Forelimb muscle (tissue), 1 donor: ENCODE measurements around the gene MGLL. TPM values are rescaled to one million over a fixed set of nuclear protein-coding genes. Genes with fewer than 3 reads are reported as not detected.
"Not testable (repeated sequence)": the region's sequence is repeated elsewhere in the genome, so short reads cannot be mapped to it uniquely, and the experiment has no call there.

Source experiments
- DNase-seq: peaks from one replicate; pipeline ENCODE4 v3.0.0-alpha.2; 2013; ENCODE audit warnings: low read depth
- polyA plus RNA-seq: library from polyadenylated mRNA; unstranded; fragments of 120-200 nt; gene quantifications from one replicate; pipeline ENCODE4 v1.2.1, GENCODE V29; 2013; ENCODE audit not compliant: insufficient read length

Gene MGLL
- polyA plus RNA-seq, 1 donor, result 24.5 TPM

DNA sequence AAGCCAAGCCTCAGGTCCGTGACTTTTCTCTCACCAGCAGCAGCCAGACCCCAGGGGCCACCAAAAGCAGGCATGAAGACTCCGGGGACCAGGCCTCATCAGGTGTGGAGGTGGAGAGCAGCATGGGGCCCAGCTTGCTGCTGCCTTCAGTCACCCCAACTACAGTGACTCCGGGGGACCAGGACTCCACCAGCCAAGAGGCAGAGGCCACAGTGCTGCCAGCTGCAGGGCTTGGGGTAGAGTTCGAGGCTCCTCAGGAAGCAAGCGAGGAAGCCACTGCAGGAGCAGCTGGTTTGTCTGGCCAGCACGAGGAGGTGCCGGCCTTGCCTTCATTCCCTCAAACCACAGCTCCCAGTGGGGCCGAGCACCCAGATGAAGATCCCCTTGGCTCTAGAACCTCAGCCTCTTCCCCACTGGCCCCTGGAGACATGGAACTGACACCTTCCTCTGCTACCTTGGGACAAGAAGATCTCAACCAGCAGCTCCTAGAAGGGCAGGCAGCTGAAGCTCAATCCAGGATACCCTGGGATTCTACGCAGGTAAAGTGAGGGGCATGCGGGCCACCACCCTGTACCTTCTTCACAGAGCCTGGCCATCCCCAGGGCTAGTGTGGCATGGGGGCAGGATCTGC is 161.6 kb downstream of the MGLL start:
- no peak for DNase-seq

DNA sequence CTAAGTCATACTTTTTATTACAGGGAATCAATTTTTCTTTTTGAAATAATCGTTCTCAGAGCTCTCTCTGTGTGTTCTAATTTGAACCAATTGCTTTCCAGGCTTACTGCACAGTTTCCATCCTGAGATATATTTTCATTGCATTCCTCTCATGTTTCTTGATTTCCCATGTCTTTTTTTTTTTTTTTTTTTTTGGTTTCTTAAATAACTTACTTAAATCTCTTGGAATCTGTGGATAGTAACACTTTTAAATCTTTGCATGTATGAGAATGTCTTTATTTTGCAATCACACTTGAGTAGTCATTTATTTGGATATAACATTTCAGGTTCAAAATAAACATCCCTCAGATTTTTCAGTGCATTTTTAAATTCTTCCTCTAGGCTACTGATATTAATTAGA is 164.1 kb downstream of the MGLL start:
- no peak for DNase-seq

DNA sequence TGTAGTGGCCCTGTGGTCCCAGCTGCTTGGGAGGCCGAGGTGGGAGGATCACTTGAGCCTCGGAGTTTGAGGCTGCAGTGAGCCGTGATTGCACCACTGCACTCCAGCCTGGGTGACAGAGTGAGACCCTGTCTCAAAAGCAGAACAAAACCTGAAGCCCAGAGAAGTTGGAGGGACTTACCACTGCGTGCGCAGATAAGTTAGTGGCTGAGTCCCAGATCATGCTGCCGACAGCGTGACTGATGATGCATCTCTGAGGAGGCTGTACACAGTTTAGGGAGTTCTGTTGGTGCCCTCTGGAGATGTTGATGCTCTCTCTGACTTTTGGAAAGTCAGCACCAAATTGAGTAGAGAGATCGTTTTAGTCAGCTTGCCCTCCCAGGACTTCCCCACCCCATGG is 165.4 kb downstream of the MGLL start:
- no peak for DNase-seq

DNA sequence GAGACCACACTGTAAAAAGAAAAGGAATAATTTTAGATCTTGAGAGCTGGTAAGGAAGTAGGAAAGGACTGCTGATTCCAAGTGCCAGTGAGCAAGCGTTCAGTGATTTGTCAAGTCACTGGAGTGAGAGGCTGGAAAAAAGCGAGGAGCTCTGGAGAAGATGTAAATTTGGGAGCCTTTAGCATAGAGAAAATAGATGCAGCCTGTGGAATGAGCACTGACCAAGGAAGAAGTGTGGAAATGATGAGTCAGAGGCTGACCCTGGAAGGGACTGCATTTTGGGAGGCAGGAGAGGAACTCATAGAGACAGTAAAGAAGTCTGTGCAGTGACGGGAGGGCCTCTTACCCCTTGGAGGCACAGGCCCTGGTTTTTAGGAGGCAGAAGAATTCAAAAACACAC is 166.7 kb downstream of the MGLL start:
- no peak for DNase-seq

DNA sequence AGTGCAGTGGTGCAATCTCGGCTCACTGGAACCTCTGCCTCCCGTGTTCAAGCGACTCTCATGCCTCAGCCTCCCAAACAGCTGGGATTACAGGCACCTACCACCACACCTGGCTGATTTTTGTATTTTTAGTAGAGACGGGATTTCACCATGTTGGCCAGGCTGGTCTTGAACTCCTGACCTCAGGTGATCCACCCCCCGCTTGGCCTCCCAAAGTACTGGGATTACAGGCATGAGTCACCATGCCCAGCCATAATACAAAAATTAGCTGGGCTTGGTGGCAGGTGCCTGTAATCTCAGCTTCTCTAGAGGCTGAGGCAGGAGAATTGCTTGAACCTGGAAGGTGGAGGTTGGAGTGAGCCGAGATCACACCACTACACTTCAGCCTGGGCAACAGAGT is 167.3 kb downstream of the MGLL start:
- not testable (repeated sequence) for DNase-seq

DNA sequence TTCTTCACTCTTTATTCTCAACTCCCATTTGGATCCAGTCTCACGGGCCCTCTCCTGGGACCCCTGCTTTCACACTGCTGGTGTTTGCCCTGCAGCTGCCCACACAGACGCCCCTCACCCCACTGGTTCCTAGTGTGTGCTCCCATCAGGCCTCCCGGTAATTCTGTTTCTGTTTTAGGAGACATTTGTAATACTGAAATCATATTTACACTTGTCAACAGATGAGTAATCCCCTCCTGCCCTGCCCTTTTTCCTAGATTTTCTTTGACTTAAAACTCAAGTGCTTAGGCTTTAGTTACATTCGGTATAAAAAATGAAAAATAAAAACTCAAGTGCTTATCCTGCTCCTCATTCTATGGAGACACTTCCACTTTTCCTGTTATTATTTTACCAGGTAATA is 167.9 kb downstream of the MGLL start:
- no peak for DNase-seq

DNA sequence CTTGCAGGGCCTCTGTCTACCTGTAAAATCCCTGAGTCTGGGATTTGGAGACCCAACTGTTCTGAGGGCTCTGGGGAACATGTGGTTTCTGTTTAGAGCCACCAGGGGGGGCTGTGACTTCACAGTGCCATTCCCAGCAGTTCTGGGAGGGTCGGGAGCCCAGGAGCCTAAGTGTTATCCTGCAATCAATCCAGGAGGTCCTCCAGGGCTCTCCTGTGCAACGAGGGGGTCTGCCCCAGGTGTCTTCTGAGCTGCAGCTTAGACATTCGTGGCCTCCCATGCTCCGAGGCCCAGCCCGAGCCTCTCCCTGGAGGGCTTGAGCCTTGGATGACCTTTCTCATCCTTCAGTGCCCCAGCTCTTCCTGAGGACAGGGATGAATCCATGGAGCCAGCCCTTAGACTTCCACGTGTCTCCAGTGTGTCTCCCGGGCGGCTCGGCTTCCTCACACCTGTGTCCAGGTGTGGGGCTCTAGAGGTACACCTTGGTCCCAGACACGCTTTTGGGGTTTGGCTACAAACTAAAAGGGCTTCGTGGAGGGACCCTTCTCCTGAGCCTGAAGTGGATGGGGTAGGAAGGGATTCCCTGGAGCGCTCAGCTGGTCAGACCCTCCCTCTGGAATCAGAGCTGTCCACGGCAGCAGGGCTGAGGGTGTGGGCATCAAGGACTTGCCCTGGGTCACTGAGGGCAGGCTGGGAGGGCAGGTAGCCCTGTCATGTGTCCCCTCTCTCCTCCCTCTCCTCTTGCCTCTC is 169.9 kb downstream of the MGLL start:
- no peak for DNase-seq

DNA sequence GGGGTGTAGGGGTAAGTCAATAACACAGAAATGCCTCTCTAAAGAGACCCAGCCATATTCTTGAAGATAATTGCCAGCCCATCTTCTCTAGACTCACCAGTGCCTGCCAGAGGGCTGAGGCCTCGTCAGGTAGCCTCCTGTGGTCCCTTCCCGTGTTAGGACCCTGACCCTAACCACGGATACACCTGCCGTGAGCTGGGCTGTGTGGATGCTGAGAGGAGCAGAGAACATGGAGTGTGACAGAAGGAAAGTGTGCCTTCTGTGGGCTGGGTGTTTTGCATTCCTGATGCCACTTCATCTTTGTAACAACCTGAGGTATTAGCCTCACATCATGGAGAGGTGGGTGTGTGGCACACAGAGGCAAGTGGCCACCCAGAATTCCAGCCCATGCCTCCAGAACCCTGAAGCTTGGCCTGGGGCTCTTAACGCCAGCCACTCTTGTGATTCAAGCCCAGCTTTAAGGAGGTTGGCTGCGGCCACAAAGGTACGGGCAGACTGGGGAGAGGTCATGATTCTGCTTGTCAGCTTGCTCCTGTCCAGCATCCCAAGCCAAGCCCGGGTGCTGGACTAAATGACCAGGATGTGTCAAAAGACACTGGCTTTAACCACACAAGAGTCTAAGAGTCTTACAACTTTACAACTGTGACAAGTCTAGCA is 170.7 kb downstream of the MGLL start:
- no peak for DNase-seq

DNA sequence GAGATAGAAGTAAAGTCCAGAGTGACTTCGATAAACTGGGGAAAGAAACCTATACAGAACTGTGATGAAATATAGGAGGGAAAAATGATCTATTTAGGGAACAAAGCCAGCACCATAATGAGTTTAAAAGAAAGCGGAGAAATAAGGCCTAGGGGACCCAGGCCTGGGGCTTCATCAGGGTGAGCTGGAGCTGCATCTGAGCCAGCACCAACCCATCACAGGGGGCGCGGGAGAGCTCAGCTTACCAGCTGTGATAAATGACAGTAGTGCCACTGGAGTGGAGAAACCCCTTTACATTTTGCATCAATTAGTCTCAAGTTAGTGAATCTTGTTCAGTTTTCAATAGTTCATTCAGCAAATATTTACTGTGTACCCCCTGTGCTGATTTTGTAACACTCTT is 172.1 kb downstream of the MGLL start:
- DNase-seq, result no peak

DNA sequence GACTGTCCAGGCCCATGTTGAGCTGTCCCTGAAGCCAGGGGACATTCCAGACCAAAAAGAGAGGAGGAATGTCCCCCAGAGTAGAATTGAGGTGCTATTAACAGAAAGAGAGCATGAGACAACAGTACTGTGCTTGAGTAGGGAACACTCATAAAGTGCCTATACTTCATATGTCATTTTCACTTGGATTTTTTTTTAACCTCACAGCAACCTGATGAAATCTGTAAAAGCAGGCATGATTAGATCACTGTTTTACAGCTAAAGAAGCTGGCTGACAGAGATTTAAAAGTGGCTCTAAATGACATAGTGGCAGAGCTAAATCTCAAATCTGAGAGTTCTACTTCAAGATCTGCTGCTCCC is 174.5 kb downstream of the MGLL start:
- no peak for DNase-seq

DNA sequence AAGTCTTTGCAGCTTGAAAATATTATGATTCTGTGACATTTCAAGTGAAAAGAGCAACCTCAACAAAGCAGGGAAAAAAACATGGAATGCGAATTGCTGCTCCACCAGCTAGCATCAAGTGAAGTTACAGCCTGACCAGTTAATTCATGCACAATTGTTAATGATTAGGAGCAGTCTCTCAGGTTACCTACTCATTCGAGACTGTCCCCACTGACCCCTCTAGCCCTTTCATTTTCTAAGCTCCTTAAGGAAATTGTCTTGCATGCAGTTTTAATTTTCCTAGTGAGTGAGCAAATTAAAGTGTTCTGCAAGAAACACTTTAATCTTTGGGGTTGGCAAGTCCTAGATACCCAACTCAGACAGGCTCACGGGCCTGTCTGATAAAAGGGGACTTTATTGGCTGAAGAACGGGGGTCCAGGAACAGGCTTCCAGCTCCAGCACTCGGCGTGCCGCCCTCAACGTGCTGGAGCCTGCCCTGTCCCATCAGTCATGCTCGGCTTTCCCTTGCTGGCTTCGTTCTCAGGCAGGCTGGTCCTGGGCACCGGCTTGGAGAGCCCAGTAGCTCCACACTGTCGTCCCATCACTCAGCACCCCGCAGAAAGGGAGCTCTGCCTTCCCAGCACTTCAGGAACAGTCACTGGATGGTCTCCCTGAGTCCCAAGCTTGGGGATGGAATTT is 175.0 kb downstream of the MGLL start:
- DNase-seq, result no peak

DNA sequence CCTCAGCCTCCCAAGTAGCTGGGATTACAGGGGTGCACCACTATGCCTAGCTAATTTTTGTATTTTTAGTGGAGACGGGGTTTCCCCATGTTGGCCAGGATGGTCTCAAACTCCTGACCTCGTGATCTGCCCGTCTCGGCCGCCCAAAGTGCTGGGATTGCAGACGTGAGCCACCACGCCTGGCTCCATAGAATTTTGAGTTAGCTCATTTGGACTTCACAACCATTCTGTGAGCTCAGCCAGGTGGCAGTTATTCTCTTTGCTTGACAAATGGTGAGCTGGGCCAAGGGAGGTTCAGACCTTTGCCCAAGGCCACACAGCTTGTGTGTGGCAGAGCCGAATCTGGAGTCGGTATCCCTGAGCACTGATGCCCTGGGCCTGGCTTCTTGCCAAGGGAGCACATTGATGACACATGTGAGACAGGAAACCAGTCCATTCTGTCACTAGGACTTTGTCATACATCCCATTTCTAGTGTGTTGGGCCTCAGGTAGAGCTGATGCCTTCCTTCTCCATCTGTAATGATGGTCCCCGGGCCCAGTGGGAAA is 175.7 kb downstream of the MGLL start:
- no peak for DNase-seq

DNA sequence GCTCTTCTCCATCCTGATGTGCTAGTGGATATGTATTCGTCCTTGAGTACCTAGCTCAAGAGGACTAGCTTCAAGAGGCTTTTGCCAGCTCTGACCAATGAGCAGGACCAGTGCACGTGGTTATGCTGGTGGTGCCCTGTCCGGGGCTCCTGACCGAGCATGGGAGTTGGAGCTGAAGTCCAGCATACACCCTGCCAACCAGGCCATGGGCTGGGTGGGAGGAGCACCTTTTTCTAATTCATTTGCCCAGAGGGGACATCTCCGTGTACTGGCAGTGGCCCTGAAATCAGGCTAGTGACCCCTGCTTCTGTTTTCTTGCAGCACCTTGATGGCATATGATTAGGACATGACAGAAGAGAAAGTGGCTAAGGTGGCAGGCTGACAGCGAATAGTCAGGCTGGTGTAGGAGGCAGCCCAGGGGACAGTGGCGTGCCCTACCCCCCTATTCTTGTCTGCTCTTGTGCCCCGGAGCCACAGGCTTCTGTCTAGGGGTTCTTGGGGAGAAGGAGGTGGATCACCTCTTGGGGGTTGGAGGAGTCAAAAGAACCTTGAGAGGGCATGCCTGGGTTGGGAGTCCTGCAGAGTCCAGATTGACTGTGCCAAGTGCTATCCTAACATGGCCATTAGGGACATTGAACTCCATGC is 176.8 kb downstream of the MGLL start:
- DNase-seq, result no peak

DNA sequence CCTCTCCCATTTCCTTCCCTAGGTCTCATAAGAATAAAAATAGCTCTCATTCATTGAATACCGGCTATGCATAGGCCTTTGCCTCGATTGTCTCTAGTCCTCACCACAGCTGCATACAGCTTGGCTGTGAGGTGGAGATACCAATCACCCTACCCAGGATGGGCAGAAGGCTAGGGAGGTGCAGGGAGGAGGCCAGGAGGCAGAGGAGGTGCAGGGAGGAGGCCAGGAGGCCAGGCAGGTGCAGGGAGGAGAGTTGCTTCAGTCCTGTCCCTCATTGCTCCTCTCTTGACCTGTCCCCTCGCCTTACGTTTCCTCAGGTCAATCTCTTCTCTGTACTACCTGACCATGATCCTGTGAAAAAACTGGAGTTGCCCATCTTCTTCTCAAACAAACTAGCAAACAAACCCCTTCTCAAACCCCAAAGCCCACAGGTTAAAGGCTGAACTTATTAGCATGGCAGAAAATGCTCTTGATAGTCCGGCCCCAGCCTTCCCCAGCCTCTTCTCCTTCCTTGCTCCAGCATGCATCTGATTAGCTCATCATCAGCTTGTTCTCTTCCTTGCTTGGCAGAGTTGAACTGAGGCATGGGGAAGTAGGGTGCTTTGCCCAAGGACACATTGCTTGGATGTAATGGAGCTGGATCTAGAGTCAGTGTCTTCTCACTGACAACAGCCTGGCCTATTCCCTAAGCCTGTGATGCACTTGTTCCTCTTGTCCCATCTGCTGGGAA is 177.5 kb downstream of the MGLL start:
- DNase-seq, result no peak

DNA sequence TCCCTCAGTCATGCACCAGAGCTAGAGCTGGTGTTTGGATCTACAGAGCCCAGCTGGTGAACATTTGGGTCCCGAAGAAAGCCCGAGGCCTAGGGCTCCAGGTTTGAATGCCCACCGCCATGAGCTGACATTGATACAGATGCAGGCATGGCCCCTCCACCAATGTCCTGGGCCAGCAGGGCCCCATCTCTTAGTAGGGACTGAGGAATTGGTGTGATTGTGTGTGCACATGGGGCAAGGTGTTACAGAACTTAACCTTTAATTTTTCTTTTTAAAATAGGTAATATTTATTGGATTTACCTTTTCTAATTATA is 182.3 kb downstream of the MGLL start:
- no peak for DNase-seq

DNA sequence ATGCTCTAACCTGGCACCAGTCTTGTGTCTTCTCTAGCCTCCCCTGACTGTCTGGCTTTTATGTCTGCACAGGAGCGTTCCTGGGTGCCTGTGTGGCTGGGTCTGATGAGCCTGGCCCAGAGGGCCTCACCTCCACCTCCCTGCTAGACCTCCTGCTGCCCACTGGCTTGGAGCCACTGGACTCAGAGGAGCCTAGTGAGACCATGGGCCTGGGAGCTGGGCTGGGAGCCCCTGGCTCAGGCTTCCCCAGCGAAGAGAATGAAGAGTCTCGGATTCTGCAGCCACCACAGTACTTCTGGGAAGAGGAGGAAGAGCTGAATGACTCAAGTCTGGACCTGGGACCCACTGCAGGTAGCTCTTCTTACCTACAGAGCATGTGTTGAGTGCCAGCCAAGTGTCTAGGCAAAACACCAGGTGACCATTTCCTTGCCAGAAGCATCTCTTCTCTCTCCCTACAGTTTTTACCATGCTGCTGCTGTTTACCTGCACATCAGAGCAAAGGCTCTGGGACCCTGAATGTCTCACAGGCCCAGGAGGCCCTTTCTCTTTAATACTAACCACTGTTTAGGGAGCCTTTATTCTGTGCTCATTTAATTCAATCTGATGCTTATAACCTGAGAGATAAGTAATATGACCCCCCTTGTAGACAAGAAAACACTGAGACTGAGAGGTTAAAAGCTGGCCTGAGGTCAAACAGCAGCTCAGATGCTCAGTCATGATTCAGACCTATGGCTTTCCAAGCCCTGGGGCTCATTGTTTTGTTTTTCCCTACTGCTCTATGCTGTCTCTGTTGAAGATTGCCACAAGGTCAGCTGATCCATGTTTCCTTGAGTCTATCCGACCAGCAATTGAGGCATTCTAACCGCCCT is 182.9 kb downstream of the MGLL start:
- no peak for DNase-seq
